HG03558 (cell line): ENCODE measurements around the gene GALNT9.

Experiments
- ATAC-seq: cut with Tn5 transposase; IDR thresholded peaks from one replicate; pipeline ENCODE4 v1.9.1; 2021; ENCODE audit warnings: moderate number of reproducible peaks; ENCODE audit not compliant: unreplicated experiment; ENCODE audit errors: extremely low read depth

Gene GALNT9

GRCh38 chr12:132345561-132346200 is 16.3 kb upstream of the GALNT9 start:
- no peak for ATAC-seq

- ATAC-seq, result no peak
Measured at GRCh38 chr12:132345126-132345525, 15.7 kb upstream of the GALNT9 start.

- ATAC-seq, result no peak
Measured at GRCh38 chr12:132344601-132345000, 15.2 kb upstream of the GALNT9 start.

GRCh38 chr12:132344181-132344580 is 14.8 kb upstream of the GALNT9 start:
- ATAC-seq, result no peak

GRCh38 chr12:132343294-132344004 is 14.1 kb upstream of the GALNT9 start:
- ATAC-seq, result no peak

- ATAC-seq, result no peak
Measured at GRCh38 chr12:132342251-132343227, 13.2 kb upstream of the GALNT9 start.

- ATAC-seq, result no peak
Measured at GRCh38 chr12:132341318-132342050, 12.1 kb upstream of the GALNT9 start.

- no peak for ATAC-seq
Measured at GRCh38 chr12:132340266-132341035, 11.1 kb upstream of the GALNT9 start.

- ATAC-seq, result no peak
Measured at GRCh38 chr12:132339856-132340255, 10.5 kb upstream of the GALNT9 start.

- ATAC-seq, result no peak
Measured at GRCh38 chr12:132338781-132339180, 9.4 kb upstream of the GALNT9 start.

GRCh38 chr12:132338311-132338710 is 8.9 kb upstream of the GALNT9 start:
- ATAC-seq, result no peak

- no peak for ATAC-seq
Measured at GRCh38 chr12:132337557-132337956, 8.2 kb upstream of the GALNT9 start.

GRCh38 chr12:132336451-132337413 is 7.3 kb upstream of the GALNT9 start:
- no peak for ATAC-seq

- ATAC-seq, result no peak
Measured at GRCh38 chr12:132335179-132335756, 5.9 kb upstream of the GALNT9 start.

- ATAC-seq, result no peak
Measured at GRCh38 chr12:132333766-132334165, 4.4 kb upstream of the GALNT9 start.

- no peak for ATAC-seq
Measured at GRCh38 chr12:132333273-132333672, 3.9 kb upstream of the GALNT9 start.

- ATAC-seq, result no peak
Measured at GRCh38 chr12:132330549-132330881, 1.1 kb upstream of the GALNT9 start.
